Purkinje cell (primary cell): Measurements from ENCODE around the gene UMAD1. TPM values are rescaled to one million over a fixed set of nuclear protein-coding genes. Genes with fewer than 3 reads are reported as not detected.

Source experiments
- polyA plus RNA-seq: library from polyadenylated mRNA; unstranded; fragments of >200 nt; fragmentation: Nextera tagmentation; gene quantifications from 2 replicates; pipeline ENCODE4 v1.2.1, GENCODE V29; 2014

UMAD1 gene
- 16.6 and 24.0 TPM in 2 replicates for polyA plus RNA-seq

DNA sequence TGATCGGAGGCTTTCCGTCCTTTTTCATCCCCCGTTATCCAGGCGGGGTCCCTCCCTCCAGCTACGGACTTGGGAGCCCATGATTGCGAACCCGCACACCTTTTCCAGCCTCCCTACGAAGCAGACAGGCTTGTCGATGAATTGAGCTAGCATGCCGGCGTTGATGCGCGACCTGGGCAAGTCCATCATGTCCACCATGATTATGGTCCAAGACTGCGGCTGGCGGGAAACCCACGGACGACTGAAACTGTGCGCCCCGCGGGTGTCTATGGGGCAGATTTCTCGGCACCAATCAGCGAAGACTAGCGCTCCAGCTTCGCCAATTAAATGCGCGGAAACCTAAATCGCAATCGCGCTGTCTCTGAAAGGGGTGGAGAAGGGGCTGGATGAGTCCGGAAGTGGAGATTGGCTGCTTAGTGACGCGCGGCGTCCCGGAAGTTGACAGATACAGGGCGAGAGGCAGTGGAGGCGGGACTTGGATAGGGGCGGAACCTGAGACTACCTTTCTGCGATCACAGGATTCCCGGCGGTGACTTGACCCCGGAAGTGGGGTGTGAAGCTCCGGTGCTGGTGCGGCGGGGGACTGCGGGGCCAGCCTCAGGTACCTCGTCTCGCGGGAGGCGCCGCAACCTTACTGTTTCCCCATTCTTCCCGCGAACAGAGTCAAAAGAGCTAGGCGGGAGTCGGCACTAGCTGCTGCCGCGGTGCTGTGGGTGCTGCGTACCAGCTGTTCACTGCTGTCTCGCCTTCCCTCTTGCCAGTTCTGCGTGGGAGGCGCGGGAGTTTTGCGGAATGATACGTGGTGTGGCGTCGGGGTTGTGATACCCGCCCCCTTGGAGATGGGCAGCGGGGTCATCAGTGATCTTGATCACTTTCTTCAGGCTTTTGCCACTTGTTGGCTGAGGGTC lies at the start of gene UMAD1:
Gene UMAD1 (plus strand): TSS at position 532 of the 908 bp plus-strand sequence. CDS start 32,620 bp downstream, outside the sequence.

DNA sequence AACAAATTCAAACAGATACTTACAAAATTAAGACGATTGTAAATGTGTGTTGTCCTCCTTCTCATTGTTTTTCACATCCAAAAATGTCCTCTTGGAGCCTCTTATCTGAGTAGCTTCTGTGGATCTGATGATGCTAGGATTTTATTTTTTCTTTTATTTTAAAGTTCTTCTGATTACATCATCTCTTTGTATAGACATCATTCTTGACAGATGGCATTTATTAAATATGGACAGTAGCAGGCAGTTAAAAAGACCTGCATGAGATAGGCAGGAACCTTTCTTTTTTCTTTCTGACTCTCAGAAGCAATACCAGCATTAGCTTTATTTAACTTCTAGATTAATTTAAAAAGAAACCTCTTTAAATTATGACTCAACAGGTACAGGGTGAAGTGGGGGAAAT lies 77.9 kb downstream of the UMAD1 start, which contains the start of gene RPA3:
Gene RPA3 (minus strand): TSS at position 116 of the 400 bp plus-strand sequence. CDS start 78,189 bp downstream, outside the sequence.

Other genes with a start within 250 kb of the UMAD1 start
- gene COL28A1, start 104.9 kb upstream of the UMAD1 start, polyA plus RNA-seq: 1.2 TPM in 1 of 2 replicates, not detected in the other
- 15.8 and 19.1 TPM in 2 replicates for gene MIOS, start 73.9 kb upstream of the UMAD1 start, polyA plus RNA-seq
- 168 and 197 TPM in 2 replicates for gene RPA3, start 77.9 kb downstream of the UMAD1 start, polyA plus RNA-seq